GM18526 (cell line): ENCODE measurements around the gene COL15A1.

Experiments
- POLR2A ChIP-seq: IDR thresholded peaks from 3 replicates; pipeline ENCODE4 v1.6.1; 2011; ENCODE audit not compliant: insufficient read length; ENCODE audit errors: extremely low read depth

Gene COL15A1

DNA sequence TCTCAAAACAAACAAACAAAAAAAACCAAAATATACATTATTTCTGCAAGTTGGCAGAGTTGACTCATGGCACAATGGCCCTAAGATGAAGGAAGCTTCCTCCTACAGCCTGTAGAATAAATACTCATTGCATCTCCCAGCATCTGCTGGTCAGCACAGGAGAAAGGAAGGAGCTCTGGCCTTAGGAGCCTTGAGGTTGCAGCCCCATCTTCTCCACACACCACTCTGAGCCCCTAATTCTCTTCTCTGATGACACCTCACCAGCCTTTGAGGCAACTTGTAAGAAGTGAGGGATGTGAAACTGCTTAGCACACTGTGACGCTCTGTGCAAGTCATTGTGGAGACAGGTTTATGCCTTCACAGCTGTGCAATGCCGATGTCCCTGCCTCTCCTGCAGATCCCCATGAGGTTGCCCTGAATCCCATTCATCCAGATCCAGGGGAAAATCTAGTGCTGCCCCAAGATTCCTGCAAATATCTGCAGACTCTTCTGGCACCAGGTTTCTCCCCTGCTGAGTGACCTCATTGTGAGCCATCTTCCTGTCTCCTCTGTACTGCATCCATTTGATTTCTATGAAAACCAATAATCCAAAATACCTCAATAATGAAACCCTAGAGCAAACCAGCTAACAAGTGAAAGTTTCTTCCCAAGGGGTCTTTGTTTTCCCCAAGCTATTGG is 95.9 kb downstream of the COL15A1 start:
- no peak for TF ChIP-seq POLR2A

DNA sequence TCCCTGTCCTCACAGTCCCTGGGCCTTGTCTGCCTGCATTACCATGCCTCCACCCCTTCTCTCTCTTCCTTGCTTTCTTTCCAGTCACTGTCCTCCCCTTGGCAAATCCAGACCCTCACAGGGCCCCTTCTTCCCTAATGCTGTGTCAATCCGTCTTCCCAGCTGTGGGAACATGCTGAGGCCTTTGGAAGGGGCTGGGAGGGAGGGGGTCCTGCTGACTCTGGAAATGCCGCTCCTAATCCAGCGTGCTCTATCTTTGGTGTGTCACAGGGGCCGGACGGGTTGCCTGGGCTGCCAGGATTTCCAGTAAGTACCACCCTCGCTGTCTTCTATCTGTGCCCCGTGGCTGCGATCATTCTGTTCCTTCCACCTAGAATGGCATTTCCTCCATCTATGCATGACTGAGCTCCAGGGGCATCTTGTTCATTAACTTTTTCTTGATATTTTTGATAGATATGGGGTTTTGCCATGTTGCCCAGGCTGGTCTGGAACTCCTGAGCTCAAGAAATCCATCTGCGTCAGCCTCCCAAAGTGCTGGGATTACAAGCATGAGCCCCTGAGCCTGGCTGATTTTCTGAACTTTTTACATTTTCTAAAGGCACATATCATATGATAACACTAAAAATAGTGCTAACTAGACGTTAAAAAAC is 96.7 kb downstream of the COL15A1 start:
- no peak for TF ChIP-seq POLR2A

DNA sequence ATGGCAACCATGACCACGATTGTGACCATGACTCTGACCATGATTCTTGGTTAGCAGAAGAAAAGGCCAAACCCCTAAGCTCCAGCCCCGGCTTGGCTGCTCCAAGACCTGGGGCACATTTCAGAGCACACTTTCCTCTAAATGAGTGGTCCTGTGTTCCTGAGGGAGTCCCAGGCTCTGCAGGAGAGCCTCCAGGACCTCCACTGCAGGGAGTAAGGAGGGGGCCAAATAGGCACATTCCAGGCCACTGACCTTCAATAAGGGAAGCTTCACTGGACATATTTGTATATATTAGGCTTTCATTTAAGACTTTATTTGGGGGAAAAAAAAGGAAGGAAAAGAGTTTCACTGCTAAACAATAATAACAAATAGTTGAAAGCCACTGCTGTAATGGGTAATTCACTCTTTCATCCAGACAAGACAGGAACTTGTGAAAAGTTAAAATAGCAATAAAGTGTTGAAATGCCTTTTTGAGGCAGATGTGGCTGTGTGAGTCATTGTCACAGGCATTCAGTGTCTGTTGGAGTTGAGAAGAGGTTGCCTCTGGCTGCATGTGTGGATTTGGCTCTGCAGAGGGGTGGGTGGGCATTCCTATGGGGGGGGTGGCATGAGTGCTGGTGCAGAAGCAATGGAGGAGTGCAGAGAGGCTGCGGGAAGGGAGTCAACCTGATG is 97.3 kb downstream of the COL15A1 start:
- no peak for TF ChIP-seq POLR2A

GRCh38 chr9:99041618-99042017 is 97.9 kb downstream of the COL15A1 start:
- no peak for TF ChIP-seq POLR2A

DNA sequence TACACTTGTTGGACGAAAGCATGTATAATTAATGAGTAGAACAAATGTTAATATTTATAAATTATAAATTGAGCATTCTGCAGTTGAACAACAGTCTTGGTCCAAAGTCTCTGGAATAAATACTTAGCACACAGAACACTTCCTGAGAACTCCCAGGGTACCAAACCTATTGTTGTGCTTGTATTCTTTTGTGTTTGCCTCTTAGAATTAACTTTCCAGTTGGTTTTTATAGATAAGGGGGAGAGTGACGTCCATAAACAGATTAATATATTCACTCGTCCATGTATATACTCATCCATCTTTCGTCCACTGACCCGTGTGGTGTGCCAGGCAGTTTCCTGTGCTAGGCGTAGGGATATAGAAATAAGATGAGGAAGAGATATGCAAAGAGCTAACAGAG is 98.9 kb downstream of the COL15A1 start:
- TF ChIP-seq POLR2A = no peak

- no peak for TF ChIP-seq POLR2A
Observed at GRCh38 chr9:99044827-99045226, 101.1 kb downstream of the COL15A1 start.

GRCh38 chr9:99046068-99046467 is 102.4 kb downstream of the COL15A1 start:
- no peak for TF ChIP-seq POLR2A

DNA sequence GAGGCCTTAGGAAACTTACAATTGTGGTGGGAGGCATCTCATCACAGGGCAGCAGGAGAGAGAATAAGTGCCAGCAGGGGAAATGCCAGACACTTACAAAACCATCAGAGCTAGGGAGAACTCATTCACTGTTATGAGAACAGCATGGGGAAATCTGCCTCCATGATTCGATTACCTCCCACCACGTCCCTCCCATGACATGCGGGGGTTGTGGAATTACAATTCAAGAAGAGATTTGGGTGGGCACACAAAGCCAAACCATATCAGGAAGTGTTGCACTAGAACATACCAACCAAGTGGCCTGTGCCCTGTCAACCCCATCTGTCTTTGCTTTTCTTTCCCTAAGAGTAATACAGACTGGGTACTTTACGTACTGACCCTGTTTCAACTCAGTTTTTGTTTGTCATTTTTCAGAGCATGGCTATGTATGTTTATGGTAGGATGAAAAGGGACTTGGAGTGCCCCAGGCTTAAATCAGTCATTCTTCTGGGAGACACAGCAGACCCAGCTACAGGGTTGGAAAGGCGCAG is 102.9 kb downstream of the COL15A1 start:
- no peak for TF ChIP-seq POLR2A

GRCh38 chr9:99049228-99049627 is 105.5 kb downstream of the COL15A1 start:
- no peak for TF ChIP-seq POLR2A

DNA sequence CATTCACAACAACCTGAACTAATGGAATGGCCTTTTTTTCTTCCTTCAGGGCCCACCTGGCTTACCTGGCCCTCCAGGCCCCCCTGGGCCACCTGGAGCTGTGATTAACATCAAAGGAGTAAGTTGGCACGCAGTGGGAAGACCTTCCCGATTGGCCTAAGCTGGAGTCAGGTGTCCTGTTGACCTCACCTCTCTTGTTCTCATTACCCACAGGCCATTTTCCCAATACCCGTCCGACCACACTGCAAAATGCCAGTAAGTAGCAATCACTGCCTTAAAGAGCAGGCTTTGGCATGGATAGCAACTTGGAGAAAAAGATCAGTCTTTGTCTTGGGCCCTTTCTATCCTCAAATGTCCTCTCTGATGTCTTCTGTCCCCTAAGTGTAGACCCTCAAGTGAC is 105.9 kb downstream of the COL15A1 start:
- no peak for TF ChIP-seq POLR2A

DNA sequence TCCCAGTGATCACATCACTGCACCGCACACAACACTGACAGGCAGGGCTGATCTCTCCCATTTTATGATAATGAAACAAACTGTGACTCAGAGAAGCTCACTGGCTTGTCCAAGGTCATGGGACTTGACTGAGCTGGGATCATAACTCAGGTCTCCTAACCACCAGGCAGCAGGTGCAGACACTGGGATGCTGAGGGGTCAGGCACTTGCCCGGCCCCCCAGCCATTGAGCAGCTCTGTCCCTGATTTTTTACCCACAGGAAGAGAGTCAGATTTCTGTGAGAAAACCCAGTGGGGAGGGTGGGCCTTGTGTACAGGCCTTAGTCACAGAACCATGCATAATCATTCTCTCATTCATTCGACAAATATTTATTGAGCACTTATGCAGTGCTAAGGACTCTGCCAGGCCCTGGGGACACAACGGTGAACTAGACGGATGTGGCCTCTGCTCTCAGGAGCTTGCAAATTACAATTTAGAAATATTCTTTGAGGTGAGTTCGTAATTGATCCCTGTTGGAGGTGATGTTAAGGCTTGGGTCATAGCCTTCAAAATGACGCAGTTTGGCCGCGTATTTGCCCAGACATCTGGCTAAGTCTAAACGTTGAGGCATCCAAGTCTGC is 106.7 kb downstream of the COL15A1 start:
- TF ChIP-seq POLR2A = no peak

- TF ChIP-seq POLR2A = no peak
Observed at GRCh38 chr9:99050924-99051323, 107.2 kb downstream of the COL15A1 start.

- no peak for TF ChIP-seq POLR2A
Observed at GRCh38 chr9:99051406-99051805, 107.7 kb downstream of the COL15A1 start.

GRCh38 chr9:99051851-99052250 is 108.1 kb downstream of the COL15A1 start:
- TF ChIP-seq POLR2A = no peak

- no peak for TF ChIP-seq POLR2A
Observed at GRCh38 chr9:99052815-99053715, 109.4 kb downstream of the COL15A1 start.
